Spinal cord (tissue), 10 donors: Measurements from ENCODE around the gene CALN1. TPM values are rescaled to one million over a fixed set of nuclear protein-coding genes. Genes with fewer than 3 reads are reported as not detected.

Source experiments
- DNase-seq, 6 donors: peaks; one replicate each; pipeline versions ENCODE4 v3.0.0 to v3.0.0-alpha.2; 2013 to 2015; ENCODE audit warnings: low spot score in 6 of 6, low read depth in 4 of 6
- H3K27ac ChIP-seq: one replicate; pipeline ENCODE4 v1.5.1; 2013; ENCODE audit warnings: low read depth, low read length, control low read depth
- H3K27me3 ChIP-seq: one replicate; pipeline ENCODE4 v1.6.1; 2013; ENCODE audit warnings: low read length; ENCODE audit not compliant: control insufficient read depth, insufficient read depth
- H3K36me3 ChIP-seq: one replicate; pipeline ENCODE4 v1.6.1; 2013; ENCODE audit warnings: low read length; ENCODE audit not compliant: control insufficient read depth, insufficient read depth
- H3K4me1 ChIP-seq: one replicate; pipeline ENCODE4 v1.6.1; 2013; ENCODE audit warnings: low read length; ENCODE audit not compliant: control insufficient read depth, insufficient read depth
- H3K4me3 ChIP-seq: one replicate; pipeline ENCODE4 v1.5.1; 2013; ENCODE audit warnings: low read depth, low read length, control low read depth
- H3K9me3 ChIP-seq: one replicate; pipeline ENCODE4 v1.6.1; 2013; ENCODE audit warnings: low read length; ENCODE audit not compliant: control insufficient read depth, insufficient read depth
- WGBS: methylation state at CpG from one replicate; pipeline ENCODE4 v1.1.5; 2013; ENCODE audit warnings: missing lambda C conversion rate; ENCODE audit not compliant: insufficient coverage; 5-methylcytosine and 5-hydroxymethylcytosine counted together
- polyA plus RNA-seq, 2 donors: library from polyadenylated mRNA; unstranded; fragments of 120-200 nt; gene quantifications; one replicate each; pipeline ENCODE4 v1.2.1, GENCODE V29; 2013; ENCODE audit not compliant: insufficient read length in 2 of 2
- total RNA-seq, 2 donors: library from RNA; depleted of rRNA in 1 of 2; stranded (reverse); fragments of 120-200 nt in 1 of 2; fragments of >200 nt in 1 of 2; gene quantifications; one replicate each; pipeline versions ENCODE4 v1.2.3 to v1.2.4, GENCODE V29; 2013 to 2014
- donor health status: healthy.

CALN1 gene
- total and polyA plus RNA-seq, 4 donors = 14.7 to 30.0 (median 22.1) TPM

GRCh38 chr7:72159911-72160310, 252.2 kb downstream of the CALN1 start:
- peaks cover 6% of the 10 kb centered on the region for H3K9me3 ChIP-seq
- no peak for DNase-seq
- H3K36me3 ChIP-seq = no peaks in the 10 kb centered on the region
- H3K4me1 ChIP-seq = no peaks in the 10 kb centered on the region
- H3K4me3 ChIP-seq = no peak overlapping the region
- 83% methylated on average over 1 of the region's 4 CpGs for WGBS
- no peaks in the 10 kb centered on the region for H3K27me3 ChIP-seq
- H3K27ac ChIP-seq = no peak overlapping the region

GRCh38 chr7:72156671-72157070, 255.5 kb downstream of the CALN1 start:
- DNase-seq = no peak
- Histone ChIP-seq H3K4me3 (no peak overlapping the region), H3K27ac (no peak overlapping the region), H3K27me3 (no peaks in the 10 kb centered on the region), H3K4me1 (no peaks in the 10 kb centered on the region), H3K9me3 (no peaks in the 10 kb centered on the region), H3K36me3 (no peaks in the 10 kb centered on the region)
- no CpG with 5 or more reads among the region's 3 CpGs for WGBS

GRCh38 chr7:72153132-72153512, 259.0 kb downstream of the CALN1 start:
- no peak for DNase-seq
- Histone ChIP-seq H3K4me1 (no peaks in the 10 kb centered on the region), H3K27ac (no peak overlapping the region)

GRCh38 chr7:72152161-72153131, 259.7 kb downstream of the CALN1 start:
- Histone ChIP-seq H3K4me3 (no peak overlapping the region), H3K4me1 (no peaks in the 10 kb centered on the region), H3K27me3 (no peaks in the 10 kb centered on the region), H3K27ac (no peak overlapping the region), H3K36me3 (no peaks in the 10 kb centered on the region), H3K9me3 (no peaks in the 10 kb centered on the region)
- 63% methylated on average over 5 of the region's 7 CpGs for WGBS
- DNase-seq = peak in 1 of 6 donors; percentile 26

More at GRCh38 chr7:72153132-72153512, 259.0 kb downstream of the CALN1 start:
- no peaks in the 10 kb centered on the region for H3K36me3 ChIP-seq
- H3K4me3 ChIP-seq = no peak overlapping the region
- no peaks in the 10 kb centered on the region for H3K9me3 ChIP-seq
- no peaks in the 10 kb centered on the region for H3K27me3 ChIP-seq
- WGBS = 77% methylated on average over 3 of the region's 5 CpGs

GRCh38 chr7:72140566-72140965, 271.6 kb downstream of the CALN1 start:
- H3K36me3 ChIP-seq = no peaks in the 10 kb centered on the region
- no peaks in the 10 kb centered on the region for H3K4me1 ChIP-seq
- H3K4me3 ChIP-seq = no peak overlapping the region
- 77% methylated on average over 2 of the region's 2 CpGs for WGBS
- no peak overlapping the region for H3K27ac ChIP-seq
- no peaks in the 10 kb centered on the region for H3K9me3 ChIP-seq
- no peak for DNase-seq
- H3K27me3 ChIP-seq = no peaks in the 10 kb centered on the region

- Histone ChIP-seq H3K27ac (no peak overlapping the region), H3K9me3 (no peaks in the 10 kb centered on the region), H3K36me3 (no peaks in the 10 kb centered on the region), H3K4me1 (no peaks in the 10 kb centered on the region), H3K27me3 (no peaks in the 10 kb centered on the region), H3K4me3 (no peak overlapping the region)
- no peak for DNase-seq
- 75% methylated on average over 1 of the region's 1 CpG for WGBS
These were observed 285.0 kb downstream of the CALN1 start for GRCh38 chr7:72127136-72127535.

- H3K4me1 ChIP-seq = no peaks in the 10 kb centered on the region
- no peaks in the 10 kb centered on the region for H3K9me3 ChIP-seq
- WGBS = no CpG with 5 or more reads among the region's 5 CpGs
- H3K27me3 ChIP-seq = no peaks in the 10 kb centered on the region
- H3K4me3 ChIP-seq = no peak overlapping the region
- H3K36me3 ChIP-seq = no peaks in the 10 kb centered on the region
- H3K27ac ChIP-seq = no peak overlapping the region
- no peak for DNase-seq
These were observed 288.2 kb downstream of the CALN1 start for GRCh38 chr7:72123913-72124312.

GRCh38 chr7:72118366-72118765, 293.8 kb downstream of the CALN1 start:
- WGBS = 86% methylated on average over 1 of the region's 3 CpGs
- Histone ChIP-seq H3K4me1 (no peaks in the 10 kb centered on the region), H3K4me3 (no peak overlapping the region), H3K9me3 (no peaks in the 10 kb centered on the region), H3K27ac (no peak overlapping the region), H3K27me3 (no peaks in the 10 kb centered on the region), H3K36me3 (no peaks in the 10 kb centered on the region)
- peak in 1 of 6 donors; percentile 13 for DNase-seq

GRCh38 chr7:72114129-72114528, 298.0 kb downstream of the CALN1 start:
- WGBS = 80% methylated on average over 2 of the region's 2 CpGs
- Histone ChIP-seq H3K36me3 (no peaks in the 10 kb centered on the region), H3K27ac (no peak overlapping the region), H3K4me3 (no peak overlapping the region), H3K27me3 (no peaks in the 10 kb centered on the region), H3K4me1 (no peaks in the 10 kb centered on the region), H3K9me3 (no peaks in the 10 kb centered on the region)
- no peak for DNase-seq

- no peaks in the 10 kb centered on the region for H3K36me3 ChIP-seq
- H3K27me3 ChIP-seq = no peaks in the 10 kb centered on the region
- 81% methylated on average over 4 of the region's 5 CpGs for WGBS
- H3K9me3 ChIP-seq = no peaks in the 10 kb centered on the region
- H3K4me1 ChIP-seq = no peaks in the 10 kb centered on the region
- H3K4me3 ChIP-seq = no peak overlapping the region
- H3K27ac ChIP-seq = no peak overlapping the region
- DNase-seq = no peak
These were observed 299.1 kb downstream of the CALN1 start for GRCh38 chr7:72112992-72113391.
